SHP77 treated with DMSO at 0.1 percent for 48 hours (cell line): ENCODE measurements around the gene ZNF565.
"Not testable (repeated sequence)": the region's sequence is repeated elsewhere in the genome, so short reads cannot be mapped to it uniquely, and the experiment has no call there.

Source experiments
- DNase-seq: peaks from one replicate; lab custom pipeline; 2025; lab: John Stamatoyannopoulos, UW

ZNF565 gene

GRCh38 chr19:36214386-36215275 lies at the start of gene ZNF565, which contains the start of gene ZNF146:
TSS of gene ZNF565 (minus strand) at chr19:36214665. CDS start at chr19:36201985, 12,680 bp downstream.
TSS of gene ZNF146 (plus strand) at chr19:36215106. CDS start at chr19:36236441, 21,335 bp downstream.
- DNase-seq = peak; percentile 95

GRCh38 chr19:36259211-36259610 lies 44.7 kb upstream of the ZNF565 start:
- no peak for DNase-seq

- DNase-seq = no peak
These were observed 43.8 kb upstream of the ZNF565 start for GRCh38 chr19:36258028-36258875.

DNA sequence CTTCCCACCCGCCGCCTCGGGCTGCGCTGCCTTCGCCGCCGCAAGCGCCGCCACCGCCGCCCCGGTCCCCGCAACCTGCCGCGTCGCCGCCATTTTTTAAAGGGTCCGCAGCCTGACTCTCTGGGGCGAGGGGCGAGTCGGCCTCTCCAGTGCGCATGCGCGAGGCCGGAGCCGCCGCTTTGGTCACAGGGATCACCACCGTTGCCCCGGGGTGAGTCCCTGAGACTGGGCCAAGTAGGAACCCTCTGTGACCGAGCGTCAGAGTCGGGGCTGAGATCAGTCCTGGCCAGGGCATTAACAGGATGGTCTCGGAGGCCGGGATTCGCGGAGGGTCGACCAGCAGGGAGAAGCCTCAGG lies 43.0 kb upstream of the ZNF565 start:
- no peak for DNase-seq

DNA sequence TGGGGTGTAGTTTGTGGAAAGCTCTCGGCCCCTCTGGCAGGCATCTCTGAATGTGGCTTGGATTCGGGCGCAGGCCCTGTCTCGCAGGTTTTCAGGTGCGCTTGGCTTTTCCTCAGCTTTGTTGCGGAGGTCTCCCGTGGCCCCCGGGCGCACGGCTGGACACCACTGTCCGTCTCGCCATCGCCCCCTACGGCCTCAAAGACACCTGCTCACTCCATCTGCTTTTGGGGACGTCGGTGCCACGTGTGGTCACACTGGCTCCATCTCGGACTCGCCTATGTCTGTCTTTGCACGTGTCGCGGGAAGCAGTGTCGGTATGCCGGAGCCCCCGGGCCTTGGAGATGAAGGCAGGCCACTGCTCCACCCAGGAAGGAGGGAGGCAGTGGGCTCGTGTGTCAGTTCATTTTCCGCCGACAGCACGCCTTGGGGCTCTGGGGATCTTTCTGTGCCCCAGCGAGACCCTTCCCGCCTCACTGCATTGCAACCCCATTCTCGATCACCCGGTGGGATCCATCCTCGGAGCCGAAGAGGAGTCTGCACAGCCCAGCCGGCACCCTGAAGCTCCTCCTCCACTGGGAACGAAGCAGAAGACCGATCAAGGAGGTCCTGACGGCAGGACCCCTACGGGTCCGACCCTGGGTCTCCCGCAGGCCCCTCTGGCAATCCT lies 42.5 kb upstream of the ZNF565 start:
- no peak for DNase-seq

GRCh38 chr19:36256064-36256463 lies 41.6 kb upstream of the ZNF565 start:
- DNase-seq = no peak

DNA sequence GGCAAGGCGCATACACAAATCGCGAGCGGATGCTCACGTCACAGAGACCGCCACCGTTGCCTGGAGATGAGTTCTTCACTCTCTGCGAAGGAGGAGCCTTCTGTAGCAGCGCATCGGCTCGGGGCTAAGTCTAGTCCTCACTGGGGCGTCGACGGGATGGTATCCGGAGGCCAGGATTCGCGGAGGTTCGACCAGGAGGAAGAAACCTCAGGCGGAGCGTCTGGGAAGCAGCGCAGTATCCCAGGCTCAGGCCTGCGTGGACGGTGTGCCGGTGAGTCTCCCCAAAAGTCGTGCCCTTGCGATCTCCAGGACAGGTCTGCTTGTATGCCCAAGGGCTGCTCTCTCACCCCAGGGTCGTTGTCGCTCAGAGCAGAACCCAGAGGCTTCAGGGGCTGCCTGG lies 40.9 kb upstream of the ZNF565 start:
- DNase-seq = no peak

GRCh38 chr19:36254848-36255247 lies 40.4 kb upstream of the ZNF565 start:
- no peak for DNase-seq

- DNase-seq = no peak
These were observed 37.6 kb upstream of the ZNF565 start for GRCh38 chr19:36252047-36252446.

- no peak for DNase-seq
These were observed 31.6 kb upstream of the ZNF565 start for GRCh38 chr19:36246006-36246481.

DNA sequence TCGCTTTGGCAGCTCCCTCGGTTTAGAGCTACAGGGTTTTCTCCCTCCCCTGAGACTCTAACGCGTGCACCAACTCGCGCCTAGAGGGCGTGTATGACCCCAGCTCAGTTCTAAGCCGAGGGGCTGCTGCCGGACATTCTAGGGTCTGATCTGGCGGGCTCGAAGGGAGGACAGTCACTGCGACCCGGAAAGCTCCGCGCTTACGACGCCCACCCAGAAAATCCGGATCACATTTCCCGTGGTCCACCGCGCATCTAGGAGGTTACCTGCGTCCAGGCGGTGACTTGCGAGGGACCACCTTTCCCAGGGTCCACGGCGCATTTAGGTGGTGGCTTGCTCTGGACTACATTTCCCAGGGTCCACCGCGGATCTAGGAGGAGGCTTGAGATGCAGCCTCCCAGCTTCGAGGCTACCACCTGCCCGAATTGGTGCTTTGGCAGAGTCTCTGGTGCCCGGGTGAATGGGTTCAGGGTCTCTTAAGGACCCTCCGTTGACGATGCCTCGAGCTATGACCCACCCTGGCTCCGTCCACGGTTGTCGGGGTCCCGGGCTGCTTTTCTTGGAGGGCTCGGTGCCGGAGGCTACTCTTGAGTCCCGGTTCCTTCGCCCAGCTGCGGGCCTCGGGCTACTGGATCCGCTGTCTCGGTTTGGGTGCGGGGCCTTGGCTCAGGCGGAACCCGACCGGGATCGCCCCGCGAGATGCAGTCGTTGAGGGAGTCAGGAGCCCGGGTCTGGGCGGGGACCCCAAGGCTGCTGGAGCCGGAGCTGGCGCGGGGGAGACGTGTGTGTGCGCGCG lies 30.9 kb upstream of the ZNF565 start:
- DNase-seq = no peak

DNA sequence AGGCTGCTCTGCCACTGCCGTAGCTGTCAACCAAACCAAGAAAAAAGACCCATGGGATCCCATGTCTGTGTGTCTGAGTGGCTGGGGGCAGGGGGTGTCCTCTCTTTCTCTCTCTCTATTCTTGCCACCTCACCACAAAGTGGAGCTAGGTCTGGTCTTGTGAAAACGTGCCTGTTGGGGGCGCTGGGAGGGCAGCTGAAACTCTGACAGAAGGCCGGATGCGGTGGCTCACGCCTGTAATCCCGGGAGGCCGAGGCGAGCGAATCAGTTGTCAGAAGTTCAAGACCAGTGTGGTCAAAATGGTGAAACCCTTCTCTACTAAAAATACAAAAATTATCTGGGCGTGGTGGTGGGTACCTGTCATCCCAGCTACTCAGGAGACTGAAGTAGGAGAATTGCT lies 29.6 kb upstream of the ZNF565 start:
- no peak for DNase-seq

- no peak for DNase-seq
These were observed 22.5 kb upstream of the ZNF565 start for GRCh38 chr19:36236946-36237310.

GRCh38 chr19:36236304-36236945 lies 22.0 kb upstream of the ZNF565 start:
- no peak for DNase-seq

DNA sequence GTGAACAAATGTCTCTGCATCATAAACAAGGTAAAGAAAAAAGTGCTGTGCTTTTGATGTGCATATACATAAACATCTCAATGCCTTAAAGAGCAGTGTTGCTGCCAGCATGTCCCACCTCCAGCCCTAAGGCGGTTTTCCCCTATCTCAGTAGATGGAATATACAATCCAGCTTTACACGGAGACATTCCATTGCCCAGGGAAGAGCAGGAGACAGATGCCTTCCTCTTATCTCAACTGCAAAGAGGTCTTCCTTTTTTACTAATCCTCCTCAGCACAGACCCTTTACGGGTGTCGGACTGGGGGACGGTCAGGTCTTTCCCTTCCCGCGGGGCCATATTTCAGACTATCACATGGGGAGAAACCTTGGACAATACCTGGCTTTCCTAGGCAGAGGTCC lies 19.2 kb upstream of the ZNF565 start:
- not testable (repeated sequence) for DNase-seq

DNA sequence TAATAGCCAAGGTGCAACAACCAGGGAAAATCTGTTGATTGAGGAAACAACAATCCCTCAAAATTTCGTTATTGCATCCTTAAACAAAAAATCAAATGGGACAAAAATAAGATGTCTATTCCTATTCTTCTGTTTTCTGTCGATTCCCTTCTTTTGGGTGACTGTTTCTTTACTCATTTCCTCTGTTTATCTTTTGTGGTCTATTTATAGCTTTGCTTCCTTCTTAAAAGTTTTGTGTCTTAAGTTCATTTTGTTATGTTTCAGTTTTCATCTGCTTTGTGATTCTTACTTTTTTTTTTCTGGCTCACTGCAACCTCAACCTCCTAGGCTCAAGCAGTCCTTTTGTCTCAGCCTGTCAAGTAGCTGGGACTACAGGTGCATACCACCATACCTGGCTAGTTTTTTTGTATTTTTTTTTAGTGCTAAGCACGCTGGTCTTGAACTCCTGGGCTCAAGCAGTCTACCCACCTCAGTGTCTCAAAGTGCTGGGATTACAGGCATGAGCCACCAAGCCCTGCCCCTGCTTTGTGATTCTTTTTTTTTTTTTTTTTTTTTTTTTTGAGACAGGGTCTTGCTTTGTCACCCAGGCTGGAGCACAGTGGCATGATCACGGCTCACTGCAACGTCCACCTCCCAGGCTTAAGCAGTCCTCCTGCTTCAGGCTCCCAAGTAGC lies 10.9 kb upstream of the ZNF565 start:
- no peak for DNase-seq

DNA sequence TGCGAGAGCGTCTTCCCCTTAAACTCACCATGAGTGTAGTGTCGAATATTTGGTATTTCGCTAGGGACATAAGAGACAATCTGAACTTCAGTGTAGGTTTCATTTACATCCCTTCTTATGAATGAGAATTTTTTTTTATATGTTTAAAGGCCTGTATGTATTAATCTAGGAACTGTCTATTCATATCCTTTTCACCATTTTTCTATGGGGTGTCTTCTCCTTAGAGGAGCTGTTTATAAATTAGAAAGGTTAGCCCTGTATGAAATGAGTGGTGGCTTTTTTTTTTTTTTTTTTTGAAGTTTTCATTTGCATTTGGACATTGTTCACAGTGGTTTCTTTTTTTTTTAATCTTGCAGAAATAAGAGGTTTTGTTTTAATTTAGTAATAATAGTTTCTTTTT lies 8.0 kb upstream of the ZNF565 start:
- DNase-seq = no peak

DNA sequence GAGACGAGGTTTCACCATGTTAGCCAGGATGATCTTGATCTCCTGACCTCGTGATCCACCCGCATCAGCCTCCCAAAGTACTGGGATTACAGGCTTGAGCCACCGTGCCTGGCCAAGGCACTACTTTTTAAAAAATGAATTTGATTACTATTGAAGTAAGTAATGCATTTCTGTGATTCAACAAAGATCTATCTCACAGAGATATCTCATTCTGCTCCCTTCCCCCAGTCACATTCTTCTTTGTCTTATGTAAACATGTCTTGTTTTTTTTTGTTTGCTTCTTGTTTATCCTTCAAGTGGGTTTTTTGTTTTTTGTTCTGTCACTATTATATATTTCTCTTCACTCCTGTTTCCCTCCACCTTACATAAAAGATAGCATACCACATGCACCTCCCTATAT lies 7.0 kb upstream of the ZNF565 start:
- no peak for DNase-seq

- DNase-seq = no peak
These were observed 1.0 kb upstream of the ZNF565 start for GRCh38 chr19:36215276-36216123.
